Colon (tissue), 2 donors: ENCODE measurements around the gene ADORA3.

Experiments used
- FAIRE-seq: peaks from 2 replicates; lab custom pipeline; 2012; peaks lifted over from hg19 to GRCh38; lab: Jason Lieb, UNC
- donor health status: control.
- donor health status: control.

Gene ADORA3

DNA sequence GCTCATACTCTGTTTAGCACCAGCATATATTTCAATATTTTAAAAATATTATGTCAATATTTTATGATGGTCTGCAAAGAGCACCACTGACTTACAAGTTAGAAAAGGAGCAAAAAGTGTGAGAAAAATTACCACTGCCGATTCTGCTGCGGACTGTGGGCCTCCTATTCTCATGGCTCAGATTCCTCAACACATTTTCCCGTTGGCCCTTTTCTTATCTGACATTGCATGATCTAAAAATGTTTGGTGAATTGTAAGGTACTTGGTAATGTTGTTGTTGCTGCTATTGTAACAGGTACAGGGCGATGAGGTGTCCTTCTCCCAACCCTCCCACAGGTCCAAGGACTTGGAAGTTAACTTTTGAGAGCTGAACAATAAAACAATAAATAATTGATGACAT is 28.9 kb downstream of the ADORA3 start:
- no peak for FAIRE-seq

GRCh38 chr1:111474106-111474505 is 29.3 kb downstream of the ADORA3 start:
- FAIRE-seq: no peak

DNA sequence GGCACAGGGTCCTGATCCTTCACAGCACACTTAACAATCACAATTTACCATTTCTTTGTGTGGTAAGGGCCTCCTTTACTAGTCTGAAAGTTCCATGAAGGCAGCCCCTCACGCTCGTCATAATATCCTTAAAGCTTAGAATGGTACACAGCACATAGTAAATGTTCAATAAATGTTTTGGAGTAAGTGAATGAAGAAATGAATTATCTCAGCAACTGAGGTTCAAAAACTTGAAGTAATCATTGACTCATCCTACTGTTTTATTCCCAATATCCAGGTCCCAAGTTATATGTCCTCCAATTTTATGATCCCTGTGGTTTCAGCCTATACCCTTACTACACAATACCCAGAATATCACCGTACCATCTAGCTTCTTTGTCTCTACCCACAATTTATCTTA is 31.9 kb downstream of the ADORA3 start:
- FAIRE-seq: no peak

- no peak for FAIRE-seq
Measured at GRCh38 chr1:111471012-111471411, 32.4 kb downstream of the ADORA3 start.

DNA sequence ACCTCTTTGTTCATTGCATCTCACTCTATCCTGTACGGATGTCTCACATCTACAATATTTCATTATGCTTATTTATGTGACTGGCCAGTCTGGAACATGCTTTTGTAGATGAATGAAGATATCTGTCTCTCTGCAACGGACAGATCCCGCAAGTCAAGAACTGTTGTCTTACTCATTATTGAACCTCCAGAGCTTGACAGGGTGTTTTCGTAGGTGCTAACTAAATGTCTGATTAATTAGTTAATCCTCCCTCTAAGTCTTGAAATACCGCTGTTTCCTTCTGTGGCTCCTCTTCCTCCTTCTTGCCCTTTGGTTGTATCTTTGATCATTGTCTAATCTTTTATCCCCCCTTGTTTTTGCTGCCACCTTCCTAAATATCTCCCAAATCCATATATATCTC is 32.8 kb downstream of the ADORA3 start:
- FAIRE-seq: no peak

DNA sequence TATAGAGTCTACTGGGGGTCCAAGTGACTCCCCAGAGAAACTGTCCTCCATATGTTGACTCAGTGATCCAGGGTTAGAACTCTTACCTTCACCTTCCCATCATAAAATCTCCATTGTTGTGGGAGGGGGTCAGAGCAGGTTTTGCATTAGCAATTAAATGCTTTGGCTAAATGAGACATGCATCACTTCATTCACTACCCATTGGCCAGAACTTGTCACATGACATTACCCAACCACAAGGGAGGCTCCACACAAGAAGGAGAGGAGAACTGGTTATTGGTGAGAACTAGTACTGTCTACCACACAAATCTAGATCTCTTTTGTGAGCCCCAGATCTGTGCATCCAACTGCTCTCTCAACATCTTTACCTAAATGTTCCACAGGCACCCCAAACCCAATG is 33.9 kb downstream of the ADORA3 start:
- no peak for FAIRE-seq

GRCh38 chr1:111468717-111469100 is 34.7 kb downstream of the ADORA3 start:
- no peak for FAIRE-seq

DNA sequence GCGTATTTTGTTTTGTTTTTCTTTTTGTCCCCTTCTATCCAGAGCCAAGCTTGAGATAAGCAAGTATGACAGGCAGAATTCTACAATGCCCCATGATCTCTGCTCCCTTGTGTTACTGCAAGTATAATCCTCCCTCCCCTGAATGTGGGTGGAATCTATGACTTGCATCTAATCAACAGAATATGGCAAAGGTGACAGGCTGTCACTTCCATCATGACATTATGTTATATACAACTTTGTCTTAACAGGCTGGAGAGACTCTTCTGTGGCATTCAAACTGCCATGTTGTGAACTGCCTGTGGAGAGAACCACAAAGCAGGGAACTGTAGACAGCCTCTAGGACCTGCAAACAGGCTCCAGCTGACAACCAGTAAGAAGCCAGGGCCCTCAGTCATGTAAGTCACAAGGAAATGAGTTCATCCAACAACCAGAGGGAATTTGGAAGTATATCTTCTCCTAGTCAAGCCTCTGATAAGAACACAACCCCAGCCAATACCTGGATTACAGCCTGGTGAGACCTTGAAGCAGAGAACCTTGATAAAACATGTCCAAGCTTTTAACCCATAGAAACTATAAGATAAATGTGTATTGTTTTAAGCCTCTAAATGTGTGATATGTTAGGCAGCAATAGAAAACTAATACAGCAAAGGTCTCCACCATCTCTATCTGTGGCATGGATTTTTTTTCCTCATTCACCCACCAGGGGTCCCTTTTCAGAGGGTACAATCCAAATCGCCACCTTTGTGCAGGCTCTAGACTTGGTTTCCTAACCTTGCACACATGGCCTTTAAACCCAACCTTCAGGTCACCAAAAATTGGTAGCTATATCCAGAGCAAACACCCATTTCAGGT is 35.3 kb downstream of the ADORA3 start:
- no peak for FAIRE-seq

GRCh38 chr1:111466480-111466879 is 37.0 kb downstream of the ADORA3 start:
- FAIRE-seq: no peak

GRCh38 chr1:111465754-111466153 is 37.7 kb downstream of the ADORA3 start:
- FAIRE-seq: no peak

DNA sequence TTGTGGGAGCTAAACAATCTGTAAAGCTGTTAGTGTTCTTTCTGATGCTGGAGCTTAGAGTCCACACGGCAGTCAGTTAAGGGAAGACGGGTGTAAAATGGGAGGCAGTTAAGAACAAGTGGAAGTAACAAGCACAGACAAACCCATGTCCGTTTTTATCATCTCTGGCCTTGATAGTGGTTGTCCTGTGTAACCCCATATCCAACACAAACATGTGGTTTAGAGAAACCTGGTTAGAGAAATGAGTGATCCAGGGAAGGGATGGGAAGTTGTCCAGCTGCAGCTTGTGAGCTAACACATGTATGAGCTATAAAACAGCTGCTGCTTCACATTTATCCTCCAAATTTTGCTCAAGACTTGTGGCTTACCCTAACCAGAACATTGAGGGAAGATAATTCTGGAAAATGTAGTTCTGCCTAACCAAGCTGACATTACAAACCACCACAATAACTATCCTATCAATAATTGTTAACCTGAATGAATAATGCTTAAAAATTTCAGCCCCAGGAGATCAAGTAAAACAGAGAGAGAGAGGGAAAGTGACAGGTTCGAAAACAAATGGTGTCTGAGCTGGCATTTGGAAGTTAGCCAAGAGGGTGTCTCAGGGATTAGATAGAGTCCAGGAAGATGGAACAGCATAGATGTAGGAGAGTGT is 40.3 kb downstream of the ADORA3 start:
- FAIRE-seq: no peak

GRCh38 chr1:111462370-111463028 is 40.9 kb downstream of the ADORA3 start:
- no peak for FAIRE-seq

DNA sequence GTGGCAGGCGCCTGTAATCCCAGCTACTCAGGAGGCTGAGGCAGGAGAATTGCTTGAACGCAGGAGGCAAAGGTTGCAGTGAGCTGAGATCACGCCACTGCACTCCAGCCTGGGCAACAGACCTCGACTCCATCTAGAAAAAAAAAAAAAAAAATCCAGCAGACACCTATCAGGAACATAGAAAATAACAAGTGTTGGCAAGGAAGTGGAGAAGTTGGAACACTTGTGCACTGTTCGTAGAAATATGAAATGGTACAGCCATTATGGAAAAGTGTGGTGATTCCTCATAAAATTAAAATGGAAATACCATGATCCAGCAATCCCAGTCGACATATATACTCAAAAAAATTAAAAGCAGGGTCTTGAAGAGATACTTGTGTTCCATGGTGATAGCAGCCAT is 41.7 kb downstream of the ADORA3 start:
- FAIRE-seq: no peak

DNA sequence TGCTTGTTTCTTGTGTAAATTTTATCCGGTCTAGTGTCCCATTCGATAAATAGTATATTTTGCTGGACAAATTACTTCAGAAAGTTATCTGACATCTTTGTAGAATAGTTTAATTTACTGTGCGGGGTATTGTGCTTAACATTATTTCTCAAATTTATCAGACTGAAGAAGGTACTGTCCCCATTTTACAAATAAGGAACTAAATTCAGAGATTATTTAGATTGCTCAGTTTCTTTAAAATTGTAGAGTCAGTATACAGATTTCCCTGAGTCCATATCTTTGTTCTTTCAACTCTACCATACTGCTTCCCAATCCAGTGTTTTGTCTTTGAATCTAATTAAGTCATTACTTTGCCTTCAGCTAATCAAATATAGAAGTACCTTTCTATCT is 47.8 kb downstream of the ADORA3 start:
- no peak for FAIRE-seq

DNA sequence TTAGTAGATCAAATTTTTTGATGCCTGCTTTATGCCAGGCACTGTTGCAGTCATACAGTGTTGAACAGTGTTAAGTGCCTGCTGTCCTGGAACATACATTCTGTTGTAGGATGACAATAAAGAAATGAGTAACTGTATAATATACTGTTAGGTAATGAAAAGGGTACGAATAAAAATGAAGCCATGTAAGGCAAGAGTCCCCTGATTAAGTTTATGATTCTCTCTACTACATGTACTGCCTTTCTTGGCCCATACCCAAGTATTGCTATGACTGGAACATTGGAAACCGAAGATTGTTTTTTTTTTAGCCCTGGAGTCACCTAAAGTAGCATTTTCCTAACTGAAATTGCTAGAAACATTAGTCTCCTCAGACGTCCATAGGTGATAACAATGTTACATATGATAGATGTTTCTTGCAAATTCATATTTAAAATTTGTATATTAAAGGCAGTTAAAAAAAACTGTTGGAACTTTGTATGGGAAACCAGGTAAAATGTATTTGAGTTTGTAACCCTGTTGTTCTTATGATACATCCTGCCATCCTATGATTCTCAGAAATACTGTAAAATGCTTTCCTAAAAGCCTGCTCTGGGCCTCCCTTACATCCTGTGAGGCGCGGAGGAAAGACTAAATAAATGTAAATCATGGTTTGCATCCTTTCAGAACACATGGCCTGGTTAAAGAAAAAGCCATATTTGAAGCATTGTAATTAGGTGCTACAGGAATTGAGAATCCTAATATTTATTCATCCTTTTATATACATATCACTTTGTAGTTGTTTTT is 48.4 kb downstream of the ADORA3 start:
- FAIRE-seq: no peak

DNA sequence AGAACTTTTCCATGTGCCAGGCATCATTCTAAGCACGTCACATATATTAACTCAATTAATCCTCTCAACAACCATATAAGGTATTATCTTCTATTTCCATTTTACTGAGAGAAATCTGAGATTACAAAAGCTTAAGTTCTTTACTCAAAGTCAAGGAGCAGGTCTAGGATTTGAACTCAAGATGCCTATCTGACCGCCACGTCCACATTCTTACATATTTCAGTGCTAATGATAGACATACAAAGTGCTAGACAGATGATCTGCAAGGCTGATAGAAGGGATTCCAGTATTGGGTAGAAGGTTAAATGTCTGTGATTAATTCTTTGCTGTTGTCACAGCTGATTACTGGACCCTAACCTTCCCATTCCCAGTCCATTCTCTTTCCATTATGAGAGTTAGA is 49.7 kb downstream of the ADORA3 start:
- no peak for FAIRE-seq

DNA sequence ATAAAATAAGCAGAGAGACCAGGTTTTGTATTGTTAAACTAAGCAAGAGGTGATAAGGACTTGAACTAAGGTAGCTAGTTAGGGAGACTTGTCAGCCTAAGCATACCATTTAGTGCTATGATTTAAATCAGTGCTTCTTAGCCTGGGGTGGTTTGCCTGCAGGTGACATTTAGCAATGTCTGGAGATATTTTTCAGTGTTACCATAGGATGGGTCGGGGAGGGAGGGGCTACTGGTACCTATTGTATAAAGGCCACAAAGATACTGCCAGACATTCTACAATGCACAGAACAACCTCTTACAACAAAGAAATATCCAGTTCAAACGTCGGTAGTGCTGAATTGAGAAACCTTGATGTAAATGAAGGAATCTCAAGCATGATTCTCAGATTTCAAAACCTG is 50.9 kb downstream of the ADORA3 start:
- FAIRE-seq: no peak

DNA sequence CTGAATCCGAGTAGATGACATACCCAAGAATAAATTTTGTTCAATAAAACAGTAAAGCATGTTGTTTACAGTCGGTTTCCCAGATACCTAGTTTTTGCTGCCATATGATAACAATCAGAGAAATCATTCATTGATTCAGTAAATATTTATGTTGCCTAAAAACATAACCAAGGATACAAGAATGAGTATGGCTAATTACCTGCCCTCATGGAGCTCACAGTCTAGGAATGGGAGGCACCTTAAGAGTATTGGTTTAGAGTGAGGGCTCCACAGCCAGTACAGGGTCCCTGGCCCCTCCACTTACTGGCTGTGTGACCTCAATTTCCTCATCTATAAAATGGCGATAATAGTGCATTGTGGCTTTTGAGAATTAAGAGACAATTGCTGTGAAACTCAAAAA is 53.2 kb downstream of the ADORA3 start:
- no peak for FAIRE-seq

- no peak for FAIRE-seq
Measured at GRCh38 chr1:111449703-111450017, 53.8 kb downstream of the ADORA3 start.
